ENCODE results near the gene PI4KA. TPM values are rescaled to one million over a fixed set of nuclear protein-coding genes. Genes with fewer than 3 reads are reported as not detected.

PI4KA gene
- total and polyA plus RNA-seq, 4 donors = 35.4 to 107 (median 50.3) TPM

DNA sequence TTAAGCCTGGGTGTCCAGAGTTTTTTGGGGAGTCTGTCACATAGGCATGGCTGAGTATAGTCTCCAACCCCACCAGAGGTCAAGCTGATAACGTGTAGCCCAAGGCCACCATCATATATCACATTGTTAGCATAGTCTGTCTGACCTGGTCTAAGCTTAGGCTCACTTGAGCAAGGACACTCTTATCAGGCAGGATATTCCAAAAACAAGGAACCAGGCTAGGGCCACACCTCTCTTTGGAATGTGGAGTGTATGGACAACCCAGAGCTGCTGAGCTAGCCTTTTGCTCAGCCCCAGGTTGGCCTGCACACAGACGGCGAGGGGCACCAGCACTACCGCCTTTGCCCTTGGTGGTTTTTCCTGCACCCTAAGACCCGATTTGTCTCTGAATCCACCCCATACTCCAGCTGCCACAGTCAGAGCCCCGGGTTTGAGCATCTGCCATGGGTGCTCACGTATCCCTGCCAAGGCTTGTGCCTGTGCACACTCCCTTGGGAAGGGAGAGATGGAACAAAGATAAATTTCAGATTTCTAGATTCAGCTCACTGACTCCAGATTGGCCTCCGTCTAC is 7.3 kb upstream of the PI4KA start:
- Histone ChIP-seq H3K4me3 (no peak overlapping the region), H3K9me3 (ENCODE audit: control insufficient read depth in 4 of 4, insufficient read depth in 3 of 4, low read length in 3 of 4) (no peaks in the 10 kb centered on the region), H3K36me3 (ENCODE audit: control insufficient read depth in 4 of 4, insufficient read depth in 4 of 4, low read length in 4 of 4) (peaks cover 0 to 11% (median 3%) of the 10 kb centered on the region in 4 donors), H3K4me1 (ENCODE audit: control insufficient read depth in 5 of 5, insufficient read depth in 5 of 5, low read length in 5 of 5) (peaks cover 8 to 23% (median 18%) of the 10 kb centered on the region in 5 donors), H3K9ac (ENCODE audit: insufficient read depth in 1 of 2, low read length in 2 of 2) (no peak overlapping the region), H3K27ac (ENCODE audit: low read depth in 1 of 2, low read length in 1 of 2) (peak overlapping the region in 1 of 2 donors; percentile 41), H3K27me3 (ENCODE audit: control insufficient read depth in 3 of 3, insufficient read depth in 3 of 3, low read length in 2 of 3) (no peaks in the 10 kb centered on the region)
- ATAC-seq (ENCODE audit: insufficient read depth, low FRiP score) (no peak), DNase-seq (no peak)
- TF ChIP-seq, protein P1, sequence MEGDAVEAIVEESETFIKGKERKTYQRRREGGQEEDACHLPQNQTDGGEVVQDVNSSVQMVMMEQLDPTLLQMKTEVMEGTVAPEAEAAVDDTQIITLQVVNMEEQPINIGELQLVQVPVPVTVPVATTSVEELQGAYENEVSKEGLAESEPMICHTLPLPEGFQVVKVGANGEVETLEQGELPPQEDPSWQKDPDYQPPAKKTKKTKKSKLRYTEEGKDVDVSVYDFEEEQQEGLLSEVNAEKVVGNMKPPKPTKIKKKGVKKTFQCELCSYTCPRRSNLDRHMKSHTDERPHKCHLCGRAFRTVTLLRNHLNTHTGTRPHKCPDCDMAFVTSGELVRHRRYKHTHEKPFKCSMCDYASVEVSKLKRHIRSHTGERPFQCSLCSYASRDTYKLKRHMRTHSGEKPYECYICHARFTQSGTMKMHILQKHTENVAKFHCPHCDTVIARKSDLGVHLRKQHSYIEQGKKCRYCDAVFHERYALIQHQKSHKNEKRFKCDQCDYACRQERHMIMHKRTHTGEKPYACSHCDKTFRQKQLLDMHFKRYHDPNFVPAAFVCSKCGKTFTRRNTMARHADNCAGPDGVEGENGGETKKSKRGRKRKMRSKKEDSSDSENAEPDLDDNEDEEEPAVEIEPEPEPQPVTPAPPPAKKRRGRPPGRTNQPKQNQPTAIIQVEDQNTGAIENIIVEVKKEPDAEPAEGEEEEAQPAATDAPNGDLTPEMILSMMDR (IDR thresholded peaks at IDR 0.05; ENCODE audit: control extremely low read depth, extremely low read depth) = no peak
- whole genome bisulfite sequencing, 2 donors = 89% methylated on average over 8 of the region's 8 CpGs

DNA sequence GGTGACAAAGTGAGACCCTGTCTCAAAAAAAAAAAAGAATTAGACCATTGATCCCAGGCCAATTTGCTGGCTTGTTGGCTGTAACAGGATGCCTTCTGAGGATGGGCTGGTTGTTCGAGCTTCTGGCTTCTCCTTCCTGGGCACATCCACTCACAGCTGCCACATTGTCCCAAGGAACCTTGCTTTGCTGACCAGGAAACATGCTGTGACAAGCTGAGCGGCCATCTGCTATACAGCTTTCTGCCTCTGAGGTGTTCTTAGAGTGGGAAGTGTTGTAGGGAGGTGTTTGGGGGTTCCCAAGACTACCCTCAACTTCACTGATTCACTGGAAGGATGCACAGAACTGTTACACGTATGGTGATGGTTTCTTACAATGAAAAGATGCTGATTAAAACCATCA is 6.7 kb upstream of the PI4KA start:
- H3K27ac ChIP-seq (ENCODE audit: low read depth in 1 of 2, low read length in 1 of 2) = no peak overlapping the region
- no peak overlapping the region for H3K9ac ChIP-seq (ENCODE audit: insufficient read depth in 1 of 2, low read length in 2 of 2)
- ATAC-seq (ENCODE audit: insufficient read depth, low FRiP score) (no peak), DNase-seq (no peak)
- H3K36me3 ChIP-seq (ENCODE audit: control insufficient read depth in 4 of 4, insufficient read depth in 4 of 4, low read length in 4 of 4) = peaks cover 0 to 4% (median 2%) of the 10 kb centered on the region in 4 donors
- TF ChIP-seq, protein P1 (IDR thresholded peaks at IDR 0.05; ENCODE audit: control extremely low read depth, extremely low read depth) = no peak
- H3K4me3 ChIP-seq = no peak overlapping the region
- H3K27me3 ChIP-seq (ENCODE audit: control insufficient read depth in 3 of 3, insufficient read depth in 3 of 3, low read length in 2 of 3) = no peaks in the 10 kb centered on the region
- WGBS, 2 donors = 86 to 95% methylated on average over 3 of the region's 3 CpGs
- H3K4me1 ChIP-seq (ENCODE audit: control insufficient read depth in 5 of 5, insufficient read depth in 5 of 5, low read length in 5 of 5) = peaks cover 8 to 24% (median 18%) of the 10 kb centered on the region in 5 donors
- no peaks in the 10 kb centered on the region for H3K9me3 ChIP-seq (ENCODE audit: control insufficient read depth in 4 of 4, insufficient read depth in 3 of 4, low read length in 3 of 4)

DNA sequence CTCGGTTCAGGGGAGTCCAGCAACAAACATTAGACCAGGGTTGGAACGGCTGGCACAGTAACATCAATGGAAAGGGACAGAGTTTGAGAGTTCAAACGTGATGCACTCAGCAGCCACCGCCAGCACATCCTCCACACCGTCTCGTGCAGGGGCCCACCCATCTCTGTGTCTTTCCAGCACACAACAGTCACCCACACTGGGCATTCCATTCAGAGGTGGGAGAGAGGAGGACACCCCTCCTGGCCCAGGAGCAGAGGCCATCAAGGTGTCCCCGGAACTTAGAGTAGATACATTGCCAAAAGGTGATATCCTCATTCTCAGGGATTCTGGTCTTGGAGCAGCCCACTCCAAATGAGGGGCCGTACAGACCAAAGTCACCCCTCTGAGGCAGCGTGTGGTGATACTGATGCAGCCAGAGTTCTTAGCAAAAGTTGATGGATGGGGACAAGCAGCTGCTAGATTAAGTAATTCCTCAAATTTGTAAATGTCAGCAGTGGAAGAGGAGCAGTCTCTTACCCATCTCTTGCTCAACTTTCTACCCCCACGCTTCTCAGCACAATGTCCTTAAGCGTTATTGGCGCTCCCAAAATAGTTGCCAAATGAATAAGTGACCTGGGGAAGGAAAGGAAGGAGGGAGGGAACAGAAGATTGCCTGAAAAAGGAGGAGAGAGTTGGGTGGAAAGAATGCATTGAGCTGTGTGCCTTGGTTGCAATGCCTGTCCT is 5.7 kb upstream of the PI4KA start:
- no peaks in the 10 kb centered on the region for H3K9me3 ChIP-seq (ENCODE audit: control insufficient read depth in 4 of 4, insufficient read depth in 3 of 4, low read length in 3 of 4)
- ATAC-seq (ENCODE audit: insufficient read depth, low FRiP score) = no peak
- H3K4me1 ChIP-seq (ENCODE audit: control insufficient read depth in 5 of 5, insufficient read depth in 5 of 5, low read length in 5 of 5) = peaks cover 8 to 27% (median 18%) of the 10 kb centered on the region in 5 donors
- peaks cover 0 to 2% (median 1%) of the 10 kb centered on the region in 4 donors for H3K36me3 ChIP-seq (ENCODE audit: control insufficient read depth in 4 of 4, insufficient read depth in 4 of 4, low read length in 4 of 4)
- no peaks in the 10 kb centered on the region for H3K27me3 ChIP-seq (ENCODE audit: control insufficient read depth in 3 of 3, insufficient read depth in 3 of 3, low read length in 2 of 3)
- WGBS, 2 donors = 81 to 83% methylated on average over 12 of the region's 12 CpGs
- no peak for DNase-seq
- H3K4me3 ChIP-seq = no peak overlapping the region
- H3K27ac ChIP-seq (ENCODE audit: low read depth in 1 of 2, low read length in 1 of 2) = no peak overlapping the region
- TF ChIP-seq, protein P1 (IDR thresholded peaks at IDR 0.05; ENCODE audit: control extremely low read depth, extremely low read depth) = no peak
- H3K9ac ChIP-seq (ENCODE audit: insufficient read depth in 1 of 2, low read length in 2 of 2) = no peak overlapping the region

Measured in lung (tissue), 12 donors.